Liver (tissue), 3 donors: ENCODE measurements around the gene NMBR.

Experiments used
- CTCF ChIP-seq: fragments of 150-350 bp; IDR thresholded peaks from 2 replicates; pipeline ENCODE4 v1.5.1; 2017; ENCODE audit warnings: improper control_type of control experiment, low read depth, low read length; ENCODE audit not compliant: missing input control
- RXRA ChIP-seq, 2 donors: IDR thresholded peaks; 2 replicates each; pipeline ENCODE4 v1.6.1; 2017 to 2018; ENCODE audit warnings: antibody characterized with exemption in 2 of 2, mild to moderate bottlenecking in 1 of 2
- donor health status: healthy.
- donor health status: healthy.

- TF ChIP-seq CTCF: no peak
- no peak for TF ChIP-seq RXRA (IDR thresholded peaks at IDR 0.05)
Measured at GRCh38 chr6:142071981-142072380, 74.9 kb downstream of the NMBR start.
